ENCODE measurements around the gene PIGP. TPM values are rescaled to one million over a fixed set of nuclear protein-coding genes. Genes with fewer than 3 reads are reported as not detected.

PIGP gene
- total and polyA plus RNA-seq, 10 of the 15 experiments (the other 5 are each of a cell fraction or from before 2014, with no cell fraction given) = 17.0 to 65.0 (median 29.5) TPM

DNA sequence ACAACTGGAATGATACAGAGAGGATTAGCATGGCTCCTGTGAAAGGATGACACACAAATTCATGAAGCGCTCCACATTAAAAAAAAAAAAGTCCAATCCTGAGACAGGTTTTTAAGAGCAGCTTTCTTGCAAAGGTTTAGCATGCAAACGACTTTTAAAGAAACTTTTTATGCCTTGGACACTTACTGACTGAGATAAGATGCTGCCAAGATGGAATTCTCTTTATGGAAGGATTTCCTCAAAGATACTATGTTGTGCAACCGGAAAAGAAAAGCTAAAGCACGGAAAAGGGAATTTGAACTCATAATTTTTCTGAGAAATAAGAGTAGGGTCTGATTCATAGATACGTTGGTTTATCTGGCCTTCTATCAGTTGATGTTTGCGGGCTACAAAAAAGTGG, 27.3 kb downstream of the PIGP start:
- SMC1A ChIA-PET (ENCODE audit: uncharacterized antibody, unreplicated experiment) = interaction anchor here (1.6 kb wide), 1 partner anchor 29 kb away, joined by 4 read pairs; no protein-coding TSS in a partner anchor
- FAIRE-seq (no peak), ATAC-seq (no peak), DNase-seq (ENCODE audit: low read depth, low spot score) (no peak)
- TF ChIP-seq TAF1 (IDR thresholded peaks at IDR 0.05; ENCODE audit: borderline replicate concordance, low read depth, low read length) (no peak), BRCA1 (IDR thresholded peaks at IDR 0.05; ENCODE audit: low read depth, low read length) (no peak), SREBF1 (IDR thresholded peaks at IDR 0.05; ENCODE audit: low read length) (no peak)
- Histone ChIP-seq H3K27ac (ENCODE audit: control insufficient read depth, insufficient read depth) (no peak overlapping the region), H4K20me1 (ENCODE audit: control insufficient read depth, insufficient read depth) (no peaks in the 10 kb centered on the region), H3K36me3 (ENCODE audit: control insufficient read depth in 2 of 2, insufficient read depth in 2 of 2, low read length in 1 of 2) (no peaks in the 10 kb centered on the region), H2AFZ (ENCODE audit: control insufficient read depth, low read depth, low read length) (no peak overlapping the region), H3K79me2 (ENCODE audit: control insufficient read depth, insufficient read depth, low read length) (no peaks in the 10 kb centered on the region), H3K27me3 (replicated peaks in 1 of 2; ENCODE audit: control insufficient read depth in 2 of 2, insufficient read depth in 2 of 2, low read length in 1 of 2) (no peaks in the 10 kb centered on the region; a peak in 1 of 4 replicates), H3K4me2 (ENCODE audit: control insufficient read depth, insufficient read depth) (no peak overlapping the region), H3K9me3 (replicated peaks; ENCODE audit: control insufficient read depth, insufficient read depth, low read length) (no peaks in the 10 kb centered on the region), H3K4me3 (no peak overlapping the region), H3K4me1 (ENCODE audit: control insufficient read depth, insufficient read depth, low read length) (0 out of 2 replicates have a peak, but pooled peaks cover 3% of the 10 kb centered on the region), H3K9ac (ENCODE audit: control insufficient read depth, insufficient read depth, low read length) (no peak overlapping the region)
- 63% methylated on average over 6 of the region's 6 CpGs for WGBS (ENCODE audit: insufficient coverage, insufficient replicate concordance, low lambda C conversion rate, missing lambda C conversion rate)
- CTCF ChIA-PET = no interaction called here
- BruUV-seq (replicated peaks) = no TSS peak
- intact Hi-C loops (cut with micrococcal nuclease; ENCODE audit: unreplicated experiment) = no loop called here
- RAD21 ChIA-PET (ENCODE audit: unreplicated experiment) = no interaction called here
- in situ Hi-C loops (cut with MboI) = no loop called here
- POLR2A ChIA-PET = no interaction called here

DNA sequence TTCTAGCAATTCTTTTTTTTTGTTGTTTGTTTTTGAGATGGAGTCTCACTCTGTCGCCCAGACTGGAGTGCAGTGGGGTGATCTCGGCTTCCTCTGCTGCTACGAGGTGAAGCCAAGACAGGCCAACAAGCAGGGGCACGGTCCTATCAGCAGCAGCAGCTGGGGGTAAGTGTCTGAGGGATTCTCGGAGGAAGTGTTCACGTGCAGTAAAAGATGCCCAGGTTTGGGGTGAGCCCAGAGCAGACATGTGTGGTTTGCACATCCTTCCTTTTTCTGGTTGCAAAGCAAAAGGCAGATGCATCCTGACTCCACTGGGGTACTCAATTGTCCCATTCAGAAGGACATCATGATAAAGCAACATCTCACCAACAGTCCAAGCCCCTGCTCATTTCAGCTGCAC, 27.7 kb downstream of the PIGP start:
- WGBS (ENCODE audit: insufficient coverage, insufficient replicate concordance, low lambda C conversion rate, missing lambda C conversion rate) = 15% methylated on average over 6 of the region's 6 CpGs
- Histone ChIP-seq H3K9ac (ENCODE audit: control insufficient read depth, insufficient read depth, low read length) (no peak overlapping the region), H3K79me2 (ENCODE audit: control insufficient read depth, insufficient read depth, low read length) (no peaks in the 10 kb centered on the region), H2AFZ (ENCODE audit: control insufficient read depth, low read depth, low read length) (no peak overlapping the region; the same call in 1 of the 2 replicates), H3K36me3 (ENCODE audit: control insufficient read depth in 2 of 2, insufficient read depth in 2 of 2, low read length in 1 of 2) (no peaks in the 10 kb centered on the region), H4K20me1 (ENCODE audit: control insufficient read depth, insufficient read depth) (no peaks in the 10 kb centered on the region), H3K4me3 (no peak overlapping the region), H3K4me1 (ENCODE audit: control insufficient read depth, insufficient read depth, low read length) (0 out of 2 replicates have a peak, but pooled peaks cover 3% of the 10 kb centered on the region), H3K4me2 (ENCODE audit: control insufficient read depth, insufficient read depth) (no peak overlapping the region), H3K9me3 (replicated peaks; ENCODE audit: control insufficient read depth, insufficient read depth, low read length) (no peaks in the 10 kb centered on the region), H3K27me3 (replicated peaks in 1 of 2; ENCODE audit: control insufficient read depth in 2 of 2, insufficient read depth in 2 of 2, low read length in 1 of 2) (no peaks in the 10 kb centered on the region; a peak in 1 of 4 replicates), H3K27ac (ENCODE audit: control insufficient read depth, insufficient read depth) (no peak overlapping the region)
- in situ Hi-C loops (cut with MboI) (no loop called here), intact Hi-C loops (cut with micrococcal nuclease; ENCODE audit: unreplicated experiment) (no loop called here)
- BruUV-seq (replicated peaks) = no TSS peak
- ChIA-PET SMC1A (ENCODE audit: uncharacterized antibody, unreplicated experiment) (no interaction called here), POLR2A (no interaction called here), RAD21 (ENCODE audit: unreplicated experiment) (no interaction called here), CTCF (no interaction called here)
- no peak for DNase-seq (ENCODE audit: low read depth, low spot score)
- FAIRE-seq = no peak
- TF ChIP-seq, protein P1, sequence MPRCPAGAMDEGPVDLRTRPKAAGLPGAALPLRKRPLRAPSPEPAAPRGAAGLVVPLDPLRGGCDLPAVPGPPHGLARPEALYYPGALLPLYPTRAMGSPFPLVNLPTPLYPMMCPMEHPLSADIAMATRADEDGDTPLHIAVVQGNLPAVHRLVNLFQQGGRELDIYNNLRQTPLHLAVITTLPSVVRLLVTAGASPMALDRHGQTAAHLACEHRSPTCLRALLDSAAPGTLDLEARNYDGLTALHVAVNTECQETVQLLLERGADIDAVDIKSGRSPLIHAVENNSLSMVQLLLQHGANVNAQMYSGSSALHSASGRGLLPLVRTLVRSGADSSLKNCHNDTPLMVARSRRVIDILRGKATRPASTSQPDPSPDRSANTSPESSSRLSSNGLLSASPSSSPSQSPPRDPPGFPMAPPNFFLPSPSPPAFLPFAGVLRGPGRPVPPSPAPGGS (IDR thresholded peaks at IDR 0.05; ENCODE audit: borderline replicate concordance, insufficient read depth, low read depth, low read length, poor library complexity, severe bottlenecking) = no peak
- TF ChIP-seq WRNIP1 (IDR thresholded peaks at IDR 0.05; ENCODE audit: borderline replicate concordance, low read depth, low read length) (no peak), SUPT20H (IDR thresholded peaks at IDR 0.05; ENCODE audit: borderline replicate concordance, control insufficient read depth, low read depth, low read length) (no peak), YY1 (IDR thresholded peaks at IDR 0.05; ENCODE audit: low read depth, low read length) (no peak), ZBED1 (IDR thresholded peaks at IDR 0.05; ENCODE audit: borderline replicate concordance) (no peak), SIN3A (IDR thresholded peaks at IDR 0.05; ENCODE audit: low read depth, low read length) (no peak), SUZ12 (IDR thresholded peaks at IDR 0.05; ENCODE audit: unreplicated experiment) (no peak), RBBP5 (conservative IDR thresholded peaks at IDR 0.05) (no peak)
- TF ChIP-seq, protein P2, sequence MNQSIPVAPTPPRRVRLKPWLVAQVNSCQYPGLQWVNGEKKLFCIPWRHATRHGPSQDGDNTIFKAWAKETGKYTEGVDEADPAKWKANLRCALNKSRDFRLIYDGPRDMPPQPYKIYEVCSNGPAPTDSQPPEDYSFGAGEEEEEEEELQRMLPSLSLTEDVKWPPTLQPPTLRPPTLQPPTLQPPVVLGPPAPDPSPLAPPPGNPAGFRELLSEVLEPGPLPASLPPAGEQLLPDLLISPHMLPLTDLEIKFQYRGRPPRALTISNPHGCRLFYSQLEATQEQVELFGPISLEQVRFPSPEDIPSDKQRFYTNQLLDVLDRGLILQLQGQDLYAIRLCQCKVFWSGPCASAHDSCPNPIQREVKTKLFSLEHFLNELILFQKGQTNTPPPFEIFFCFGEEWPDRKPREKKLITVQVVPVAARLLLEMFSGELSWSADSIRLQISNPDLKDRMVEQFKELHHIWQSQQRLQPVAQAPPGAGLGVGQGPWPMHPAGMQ (IDR thresholded peaks at IDR 0.05; ENCODE audit: borderline replicate concordance) = no peak
- TF ChIP-seq, protein P3, sequence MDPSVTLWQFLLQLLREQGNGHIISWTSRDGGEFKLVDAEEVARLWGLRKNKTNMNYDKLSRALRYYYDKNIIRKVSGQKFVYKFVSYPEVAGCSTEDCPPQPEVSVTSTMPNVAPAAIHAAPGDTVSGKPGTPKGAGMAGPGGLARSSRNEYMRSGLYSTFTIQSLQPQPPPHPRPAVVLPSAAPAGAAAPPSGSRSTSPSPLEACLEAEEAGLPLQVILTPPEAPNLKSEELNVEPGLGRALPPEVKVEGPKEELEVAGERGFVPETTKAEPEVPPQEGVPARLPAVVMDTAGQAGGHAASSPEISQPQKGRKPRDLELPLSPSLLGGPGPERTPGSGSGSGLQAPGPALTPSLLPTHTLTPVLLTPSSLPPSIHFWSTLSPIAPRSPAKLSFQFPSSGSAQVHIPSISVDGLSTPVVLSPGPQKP (IDR thresholded peaks at IDR 0.05; ENCODE audit: low read depth, low read length) = no peak
- ATAC-seq = no peak
